Activated naive CD8-positive, alpha-beta T cell treated with anti-CD3 and anti-CD28 coated beads, Interleukin-2, amount 50 U/mL, for 24 hours (primary cell): ENCODE results near the gene SPINK6.

Experiments used
- ATAC-seq: fragments of 150-1000 bp; cut with Tn5 transposase; one replicate; pipeline ENCODE4 v1.10.0; 2021
- DNase-seq: peaks from one replicate; pipeline ENCODE4 v3.0.0; 2021
- H3K27ac Mint-ChIP-seq: one replicate; pipeline ENCODE4 v1.8.0; 2021; ENCODE audit warnings: mild to moderate bottlenecking, mixed read lengths
- H3K27me3 Mint-ChIP-seq: one replicate; pipeline ENCODE4 v1.8.0; 2021; ENCODE audit warnings: mixed read lengths
- H3K36me3 Mint-ChIP-seq: one replicate; pipeline ENCODE4 v1.8.0; 2021; ENCODE audit warnings: low read depth, mixed read lengths
- H3K4me1 Mint-ChIP-seq: one replicate; pipeline ENCODE4 v1.8.0; 2021; ENCODE audit warnings: mixed read lengths
- H3K4me3 Mint-ChIP-seq: one replicate; pipeline ENCODE4 v1.8.0; 2021; ENCODE audit warnings: mild to moderate bottlenecking, moderate library complexity, mixed read lengths
- H3K9me3 Mint-ChIP-seq: one replicate; pipeline ENCODE4 v1.8.0; 2021; ENCODE audit warnings: mixed read lengths

Gene SPINK6

GRCh38 chr5:148202531-148203203 lies at the start of gene SPINK6:
Gene SPINK6 (plus strand): TSS chr5:148203042. CDS start chr5:148203097, 55 bp downstream.
- no peaks in the 10 kb centered on the region for H3K4me1 Mint-ChIP-seq
- H3K27ac Mint-ChIP-seq = no peak within 1 kb of the TSS

GRCh38 chr5:148156609-148157008 lies 46.2 kb upstream of the SPINK6 start:
- ATAC-seq (no peak), DNase-seq (no peak)
- no peak overlapping the region for H3K4me3 Mint-ChIP-seq
- H3K27me3 Mint-ChIP-seq = no peaks in the 10 kb centered on the region
- H3K27ac Mint-ChIP-seq = no peak overlapping the region
- no peaks in the 10 kb centered on the region for H3K36me3 Mint-ChIP-seq
- H3K4me1 Mint-ChIP-seq = no peaks in the 10 kb centered on the region
- H3K9me3 Mint-ChIP-seq = no peaks in the 10 kb centered on the region

More at GRCh38 chr5:148202531-148203203, at the start of gene SPINK6:
- H3K4me3 Mint-ChIP-seq = no peak within 1 kb of the TSS
- H3K27me3 Mint-ChIP-seq = peaks cover 14% of the 10 kb centered on the region
- H3K36me3 Mint-ChIP-seq = no peaks in the 10 kb centered on the region
- DNase-seq = no peak
- no peaks in the 10 kb centered on the region for H3K9me3 Mint-ChIP-seq
- ATAC-seq = no peak

GRCh38 chr5:148162038-148162437 lies 40.8 kb upstream of the SPINK6 start:
- Mint-ChIP-seq H3K4me1 (no peaks in the 10 kb centered on the region), H3K27me3 (no peaks in the 10 kb centered on the region), H3K36me3 (no peaks in the 10 kb centered on the region), H3K27ac (no peak overlapping the region), H3K9me3 (no peaks in the 10 kb centered on the region), H3K4me3 (no peak overlapping the region)
- ATAC-seq (no peak), DNase-seq (no peak)

- no peak overlapping the region for H3K4me3 Mint-ChIP-seq
These were observed 39.5 kb upstream of the SPINK6 start for GRCh38 chr5:148163345-148163744.

GRCh38 chr5:148166550-148167283 lies 36.1 kb upstream of the SPINK6 start:
- Mint-ChIP-seq H3K27ac (no peak overlapping the region), H3K36me3 (no peaks in the 10 kb centered on the region), H3K9me3 (no peaks in the 10 kb centered on the region), H3K4me3 (no peak overlapping the region), H3K4me1 (no peaks in the 10 kb centered on the region), H3K27me3 (no peaks in the 10 kb centered on the region)
- ATAC-seq = no peak
- DNase-seq = no peak

More at GRCh38 chr5:148163345-148163744, 39.5 kb upstream of the SPINK6 start:
- Mint-ChIP-seq H3K9me3 (no peaks in the 10 kb centered on the region), H3K36me3 (no peaks in the 10 kb centered on the region), H3K27ac (no peak overlapping the region), H3K27me3 (no peaks in the 10 kb centered on the region), H3K4me1 (no peaks in the 10 kb centered on the region)
- DNase-seq (no peak), ATAC-seq (no peak)

- Mint-ChIP-seq H3K27me3 (no peaks in the 10 kb centered on the region), H3K4me1 (no peaks in the 10 kb centered on the region), H3K27ac (no peak within 1 kb of the TSS), H3K4me3 (no peak within 1 kb of the TSS), H3K9me3 (no peaks in the 10 kb centered on the region), H3K36me3 (no peaks in the 10 kb centered on the region)
- no peak for DNase-seq
- ATAC-seq = no peak
These were observed 34.6 kb upstream of the SPINK6 start, which contains the start of gene SPINK14 for GRCh38 chr5:148168246-148168645. Gene SPINK14 (plus strand): TSS chr5:148168546. CDS start chr5:148169733, 1,187 bp downstream.

- Mint-ChIP-seq H3K27me3 (peaks cover 2% of the 10 kb centered on the region), H3K27ac (no peak overlapping the region)
These were observed 30.5 kb upstream of the SPINK6 start for GRCh38 chr5:148172377-148172776.

GRCh38 chr5:148176480-148176879 lies 26.4 kb upstream of the SPINK6 start:
- ATAC-seq (no peak), DNase-seq (no peak)
- H3K4me3 Mint-ChIP-seq = no peak overlapping the region
- H3K27me3 Mint-ChIP-seq = peaks cover 7% of the 10 kb centered on the region
- no peaks in the 10 kb centered on the region for H3K36me3 Mint-ChIP-seq
- no peaks in the 10 kb centered on the region for H3K4me1 Mint-ChIP-seq
- H3K27ac Mint-ChIP-seq = no peak overlapping the region
- H3K9me3 Mint-ChIP-seq = no peaks in the 10 kb centered on the region

More at GRCh38 chr5:148172377-148172776, 30.5 kb upstream of the SPINK6 start:
- H3K4me1 Mint-ChIP-seq = no peaks in the 10 kb centered on the region
- H3K4me3 Mint-ChIP-seq = no peak overlapping the region
- no peaks in the 10 kb centered on the region for H3K36me3 Mint-ChIP-seq
- no peak for ATAC-seq
- DNase-seq = no peak
- no peaks in the 10 kb centered on the region for H3K9me3 Mint-ChIP-seq

GRCh38 chr5:148177207-148177606 lies 25.6 kb upstream of the SPINK6 start:
- ATAC-seq = no peak
- Mint-ChIP-seq H3K4me1 (no peaks in the 10 kb centered on the region), H3K27me3 (peaks cover 7% of the 10 kb centered on the region), H3K9me3 (no peaks in the 10 kb centered on the region), H3K27ac (no peak overlapping the region), H3K4me3 (no peak overlapping the region), H3K36me3 (no peaks in the 10 kb centered on the region)
- no peak for DNase-seq

- Mint-ChIP-seq H3K9me3 (no peaks in the 10 kb centered on the region), H3K36me3 (no peaks in the 10 kb centered on the region), H3K4me3 (no peak overlapping the region), H3K27ac (no peak overlapping the region), H3K4me1 (no peaks in the 10 kb centered on the region), H3K27me3 (peaks cover 19% of the 10 kb centered on the region)
- ATAC-seq (no peak), DNase-seq (no peak)
These were observed 23.5 kb upstream of the SPINK6 start for GRCh38 chr5:148179234-148179824.

GRCh38 chr5:148186248-148187003 lies 16.4 kb upstream of the SPINK6 start:
- no peak overlapping the region for H3K4me3 Mint-ChIP-seq
- H3K9me3 Mint-ChIP-seq = no peaks in the 10 kb centered on the region
- no peaks in the 10 kb centered on the region for H3K36me3 Mint-ChIP-seq
- peaks cover 10% of the 10 kb centered on the region for H3K4me1 Mint-ChIP-seq
- DNase-seq (no peak), ATAC-seq (peak; percentile 100)
- peaks cover 34% of the 10 kb centered on the region for H3K27me3 Mint-ChIP-seq
- H3K27ac Mint-ChIP-seq = no peak overlapping the region

- no peaks in the 10 kb centered on the region for H3K9me3 Mint-ChIP-seq
- no peak overlapping the region for H3K27ac Mint-ChIP-seq
- no peaks in the 10 kb centered on the region for H3K36me3 Mint-ChIP-seq
- H3K27me3 Mint-ChIP-seq = peaks cover 14% of the 10 kb centered on the region
- ATAC-seq (no peak), DNase-seq (no peak)
- H3K4me3 Mint-ChIP-seq = no peak overlapping the region
- peaks cover 6% of the 10 kb centered on the region for H3K4me1 Mint-ChIP-seq
These were observed 11.8 kb upstream of the SPINK6 start for GRCh38 chr5:148191010-148191409.

- H3K27ac Mint-ChIP-seq = no peak overlapping the region
- no peaks in the 10 kb centered on the region for H3K36me3 Mint-ChIP-seq
- no peaks in the 10 kb centered on the region for H3K4me1 Mint-ChIP-seq
- H3K9me3 Mint-ChIP-seq = no peaks in the 10 kb centered on the region
- peaks cover 14% of the 10 kb centered on the region for H3K27me3 Mint-ChIP-seq
- DNase-seq = no peak
- ATAC-seq = no peak
- no peak overlapping the region for H3K4me3 Mint-ChIP-seq
These were observed 9.6 kb upstream of the SPINK6 start for GRCh38 chr5:148193202-148193601.

- H3K36me3 Mint-ChIP-seq = no peaks in the 10 kb centered on the region
- ATAC-seq (no peak), DNase-seq (no peak)
- H3K9me3 Mint-ChIP-seq = no peaks in the 10 kb centered on the region
- H3K27ac Mint-ChIP-seq = no peak overlapping the region
- H3K4me3 Mint-ChIP-seq = no peak overlapping the region
- H3K4me1 Mint-ChIP-seq = no peaks in the 10 kb centered on the region
- H3K27me3 Mint-ChIP-seq = peaks cover 12% of the 10 kb centered on the region
These were observed 1.7 kb upstream of the SPINK6 start for GRCh38 chr5:148201151-148201550.
